Muscle of leg (tissue), 11 donors: ENCODE results near the gene NRGN. TPM values are rescaled to one million over a fixed set of nuclear protein-coding genes. Genes with fewer than 3 reads are reported as not detected.

Source experiments
- DNase-seq: peaks from one replicate; pipeline ENCODE4 v3.0.0; 2013
- H3K27ac ChIP-seq: one replicate; pipeline ENCODE4 v1.5.1; 2013; ENCODE audit warnings: mild to moderate bottlenecking, low read length, control low read depth
- H3K27me3 ChIP-seq: one replicate; pipeline ENCODE4 v1.6.1; 2013; ENCODE audit warnings: low read length; ENCODE audit not compliant: control insufficient read depth, insufficient read depth
- H3K36me3 ChIP-seq: one replicate; pipeline ENCODE4 v1.6.1; 2013; ENCODE audit warnings: low read length; ENCODE audit not compliant: control insufficient read depth, insufficient read depth
- H3K4me1 ChIP-seq: one replicate; pipeline ENCODE4 v1.6.1; 2013; ENCODE audit warnings: low read length; ENCODE audit not compliant: control insufficient read depth, insufficient read depth
- H3K4me3 ChIP-seq: one replicate; pipeline ENCODE4 v1.5.1; 2013; ENCODE audit warnings: low read length, control low read depth
- H3K9me3 ChIP-seq: replicated peaks from 2 replicates; pipeline ENCODE4 v1.6.1; 2013; ENCODE audit warnings: low read depth, low read length; ENCODE audit not compliant: control insufficient read depth
- WGBS: methylation state at CpG from one replicate; pipeline ENCODE4 v1.1.5; 2013; ENCODE audit warnings: missing lambda C conversion rate; ENCODE audit not compliant: insufficient coverage; 5-methylcytosine and 5-hydroxymethylcytosine counted together
- polyA plus RNA-seq, 8 donors: library from polyadenylated mRNA; unstranded; fragments of 120-200 nt; gene quantifications; one replicate each; pipeline versions ENCODE4 v1.2.1 to v1.2.3, GENCODE V29; 2013; ENCODE audit warnings: inconsistent platforms in 1 of 8, low replicate concordance in 1 of 8; ENCODE audit not compliant: insufficient read length in 8 of 8, insufficient read depth in 1 of 8
- total RNA-seq: library from RNA; stranded (reverse); fragments of 120-200 nt; gene quantifications from one replicate; pipeline ENCODE4 v1.2.4, GENCODE V29; 2013

The NRGN gene
- total and polyA plus RNA-seq, 9 donors = 0.66 to 9.0 (median 6.3) TPM

DNA sequence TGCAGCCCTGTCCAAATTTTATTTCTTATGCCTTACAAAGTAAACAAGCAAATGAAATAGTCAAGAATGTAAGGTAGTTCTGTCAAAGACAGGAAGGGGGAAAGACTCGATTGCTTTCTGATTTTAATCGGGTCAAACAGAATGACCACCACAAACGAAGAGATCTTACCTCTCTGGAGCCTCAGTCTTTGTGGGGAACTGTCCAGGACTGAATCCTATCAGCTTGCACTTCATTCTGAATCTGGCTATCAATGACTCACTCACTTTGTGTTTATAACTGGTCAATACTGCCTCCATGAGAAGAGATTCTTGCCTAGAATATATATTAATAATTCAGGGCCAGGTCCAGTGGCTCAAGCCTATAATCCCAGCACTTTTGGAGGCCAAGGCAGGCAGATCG lies 43.3 kb downstream of the NRGN start:
- Histone ChIP-seq H3K9me3 (no peaks in the 10 kb centered on the region), H3K36me3 (peaks cover 8% of the 10 kb centered on the region), H3K27me3 (no peaks in the 10 kb centered on the region), H3K4me1 (no peaks in the 10 kb centered on the region), H3K27ac (no peak overlapping the region), H3K4me3 (no peak overlapping the region)
- no peak for DNase-seq
- 100% methylated on average over 1 of the region's 4 CpGs for WGBS

- DNase-seq = no peak
- 100% methylated on average over 2 of the region's 2 CpGs for WGBS
- H3K9me3 ChIP-seq = no peaks in the 10 kb centered on the region
- H3K4me1 ChIP-seq = no peaks in the 10 kb centered on the region
- no peak overlapping the region for H3K4me3 ChIP-seq
- no peaks in the 10 kb centered on the region for H3K27me3 ChIP-seq
- H3K27ac ChIP-seq = no peak overlapping the region
- no peaks in the 10 kb centered on the region for H3K36me3 ChIP-seq
Observed at GRCh38 chr11:124784051-124784450, 44.3 kb downstream of the NRGN start.

- no peaks in the 10 kb centered on the region for H3K27me3 ChIP-seq
- H3K27ac ChIP-seq = no peak overlapping the region
- H3K4me1 ChIP-seq = peaks cover 1% of the 10 kb centered on the region
- no peak for DNase-seq
- no peak overlapping the region for H3K4me3 ChIP-seq
- no peaks in the 10 kb centered on the region for H3K36me3 ChIP-seq
- no peaks in the 10 kb centered on the region for H3K9me3 ChIP-seq
Observed at GRCh38 chr11:124788521-124788920, 48.8 kb downstream of the NRGN start.

DNA sequence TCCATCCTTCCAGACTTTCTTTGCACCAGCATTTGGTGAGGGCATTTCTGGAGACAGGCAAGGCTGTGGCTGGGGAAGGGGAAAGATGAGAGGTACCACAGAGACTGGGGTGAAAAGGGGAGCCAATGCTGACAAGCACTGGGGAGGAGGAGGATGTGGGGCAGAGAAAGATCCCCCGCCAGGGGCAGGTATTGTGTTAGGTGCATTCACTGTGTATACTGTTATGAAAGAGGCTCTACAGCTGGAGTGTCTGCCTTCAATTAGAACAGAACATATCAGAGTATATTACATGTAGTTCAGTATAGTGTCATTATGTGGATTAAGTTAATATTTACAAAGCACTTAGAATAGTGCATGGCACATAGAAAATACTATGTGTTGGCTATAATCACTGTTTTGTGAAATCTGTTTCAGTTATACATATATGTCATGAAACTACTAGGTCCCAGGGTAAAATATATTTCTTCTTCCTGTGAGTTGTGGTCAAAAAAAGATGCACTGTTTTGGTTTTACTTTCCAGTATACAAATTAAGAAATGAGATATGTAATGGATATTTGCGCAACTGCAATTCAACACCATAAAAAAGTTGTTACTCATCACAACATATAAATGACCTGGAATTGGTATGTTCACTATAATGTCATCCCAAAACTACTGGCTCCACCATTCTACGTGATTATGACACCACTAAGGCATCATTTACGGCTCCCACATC lies 52.0 kb downstream of the NRGN start:
- H3K4me1 ChIP-seq = peaks cover 2% of the 10 kb centered on the region
- H3K27ac ChIP-seq = no peak overlapping the region
- no peaks in the 10 kb centered on the region for H3K9me3 ChIP-seq
- H3K27me3 ChIP-seq = no peaks in the 10 kb centered on the region
- no peak overlapping the region for H3K4me3 ChIP-seq
- H3K36me3 ChIP-seq = no peaks in the 10 kb centered on the region
- no CpG with 5 or more reads among the region's 4 CpGs for WGBS
- DNase-seq = no peak

DNA sequence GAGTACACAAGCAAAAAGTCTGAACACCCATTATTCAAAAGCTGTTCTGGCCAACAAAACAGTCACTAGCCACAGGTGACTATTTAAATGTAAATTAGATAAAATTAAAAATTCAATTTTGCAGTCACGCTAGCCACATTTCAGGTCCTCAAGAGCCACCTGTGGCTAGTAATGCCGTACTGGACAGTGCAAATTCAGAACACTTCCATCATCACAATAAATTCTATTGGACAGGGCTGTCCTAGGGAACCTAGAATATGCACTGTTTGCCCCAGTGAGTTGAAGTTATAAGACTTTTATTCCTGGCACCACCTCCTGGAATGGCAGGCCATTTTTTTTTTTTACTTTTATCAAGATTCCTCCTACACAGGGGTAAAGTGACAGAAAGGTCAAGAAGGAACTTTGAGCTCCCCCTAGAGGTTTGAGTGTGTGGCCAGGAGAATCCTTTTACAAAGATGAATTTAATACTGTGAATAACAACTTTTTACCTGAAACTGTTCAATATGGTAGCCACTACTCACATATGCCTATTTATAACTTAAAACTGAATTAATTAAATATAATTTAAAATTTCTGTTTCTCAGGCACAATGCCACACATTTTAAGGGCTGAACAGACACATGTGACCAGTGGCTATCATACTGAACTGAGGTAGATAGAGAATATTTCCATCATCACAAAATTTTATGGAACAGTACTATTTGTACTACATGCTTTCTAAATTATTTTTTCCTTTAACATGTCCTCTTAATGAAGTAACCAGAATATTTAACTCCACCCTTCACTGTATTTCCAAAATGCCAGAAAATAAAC lies 53.9 kb downstream of the NRGN start:
- H3K4me1 ChIP-seq = peaks cover 8% of the 10 kb centered on the region

DNA sequence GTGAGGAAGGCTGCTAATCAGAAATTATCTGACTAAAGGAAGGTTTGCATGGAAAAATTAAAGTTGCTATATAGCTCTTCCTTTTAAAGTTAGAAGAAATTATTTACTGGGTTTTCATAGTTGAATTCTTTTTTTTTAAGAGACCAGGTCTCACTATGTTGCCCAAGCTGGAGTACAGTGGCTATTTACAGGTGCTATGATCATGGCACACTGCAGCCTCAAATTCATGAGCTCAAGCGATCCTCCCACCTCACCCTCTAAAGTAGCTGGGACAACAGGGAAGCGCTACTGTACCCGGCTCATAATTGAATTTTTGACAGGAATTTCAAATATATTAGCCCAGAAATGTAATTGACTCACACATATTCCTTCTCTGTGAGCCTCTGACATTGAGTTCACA lies 56.6 kb downstream of the NRGN start:
- Histone ChIP-seq H3K36me3 (no peaks in the 10 kb centered on the region), H3K27me3 (no peaks in the 10 kb centered on the region), H3K4me1 (peaks cover 13% of the 10 kb centered on the region), H3K27ac (no peak overlapping the region), H3K9me3 (no peaks in the 10 kb centered on the region), H3K4me3 (no peak overlapping the region)
- 89% methylated on average over 3 of the region's 3 CpGs for WGBS
- DNase-seq = no peak

More for the DNA sequence above, 53.9 kb downstream of the NRGN start:
- no peaks in the 10 kb centered on the region for H3K36me3 ChIP-seq
- H3K27ac ChIP-seq = no peak overlapping the region
- DNase-seq = peak; percentile 35
- no peaks in the 10 kb centered on the region for H3K9me3 ChIP-seq
- no peaks in the 10 kb centered on the region for H3K27me3 ChIP-seq
- whole genome bisulfite sequencing = no CpG with 5 or more reads among the region's 2 CpGs
- H3K4me3 ChIP-seq = no peak overlapping the region

Other genes starting within 250 kb of the NRGN start
- gene OR8B12, start 196.3 kb upstream of the NRGN start, total RNA-seq = not detected
- gene OR8B12, start 196.3 kb upstream of the NRGN start, polyA plus RNA-seq = under 1 TPM in 1 of 8 donors, not detected in 7; 0.09 TPM
- gene OR8A1, start 169.9 kb upstream of the NRGN start, total RNA-seq = 0.22 TPM
- under 1 TPM; 0.09 to 0.71 (median 0.26) TPM for gene OR8A1, start 169.9 kb upstream of the NRGN start, polyA plus RNA-seq
- 0.04 TPM for gene PANX3, start 128.5 kb upstream of the NRGN start, total RNA-seq
- under 1 TPM in 1 of 8 donors, not detected in 7; 0.08 TPM for gene PANX3, start 128.5 kb upstream of the NRGN start, polyA plus RNA-seq
- gene TBRG1, start 117.1 kb upstream of the NRGN start, total RNA-seq = 15.8 TPM
- 10 to 100 TPM; 19.1 to 23.4 (median 21.2) TPM for gene TBRG1, start 117.1 kb upstream of the NRGN start, polyA plus RNA-seq
- gene SIAE, start 66.2 kb upstream of the NRGN start, total RNA-seq = 4.9 TPM
- 1 to 10 TPM; 5.5 to 10.0 (median 6.3) TPM for gene SIAE, start 66.2 kb upstream of the NRGN start, polyA plus RNA-seq
- 3.5 TPM for gene SPA17, start 66.0 kb upstream of the NRGN start, total RNA-seq
- 1 to 10 TPM; 4.3 to 6.6 (median 4.4) TPM for gene SPA17, start 66.0 kb upstream of the NRGN start, polyA plus RNA-seq
- gene VSIG2, start 12.3 kb downstream of the NRGN start, total RNA-seq = 0.49 TPM
- 1 to 10 TPM in 7 of 8 donors, under 1 TPM in 1; 1.00 to 2.3 (median 1.5) TPM for gene VSIG2, start 12.3 kb downstream of the NRGN start, polyA plus RNA-seq
- gene ESAM, start 22.3 kb downstream of the NRGN start, total RNA-seq = 18.0 TPM
- gene ESAM, start 22.3 kb downstream of the NRGN start, polyA plus RNA-seq = 10 to 100 TPM; 46.2 to 70.3 (median 58.5) TPM
- gene MSANTD2, start 60.5 kb downstream of the NRGN start, total RNA-seq = 13.4 TPM
- 10 to 100 TPM; 11.5 to 18.7 (median 15.1) TPM for gene MSANTD2, start 60.5 kb downstream of the NRGN start, polyA plus RNA-seq
- 18.5 TPM for gene ROBO3, start 125.5 kb downstream of the NRGN start, total RNA-seq
- 10 to 100 TPM; 15.9 to 33.6 (median 26.0) TPM for gene ROBO3, start 125.5 kb downstream of the NRGN start, polyA plus RNA-seq
- 17.8 TPM for gene ROBO4, start 157.9 kb downstream of the NRGN start, total RNA-seq
- 10 to 100 TPM; 23.8 to 40.7 (median 31.9) TPM for gene ROBO4, start 157.9 kb downstream of the NRGN start, polyA plus RNA-seq
- gene HEPN1, start 179.3 kb downstream of the NRGN start, total RNA-seq = not detected
- under 1 TPM in 4 of 8 donors, not detected in 4; 0.10 to 0.15 (median 0.12) TPM for gene HEPN1, start 179.3 kb downstream of the NRGN start, polyA plus RNA-seq
- gene HEPACAM, start 196.1 kb downstream of the NRGN start, total RNA-seq = under 0.01 TPM
- under 1 TPM in 7 of 8 donors, not detected in 1; 0.10 to 0.49 (median 0.19) TPM for gene HEPACAM, start 196.1 kb downstream of the NRGN start, polyA plus RNA-seq
- gene CCDC15, start 214.3 kb downstream of the NRGN start, total RNA-seq = 4.0 TPM
- 1 to 10 TPM; 2.3 to 3.6 (median 3.0) TPM for gene CCDC15, start 214.3 kb downstream of the NRGN start, polyA plus RNA-seq